ENCODE results near the gene HPCAL1.

DNA sequence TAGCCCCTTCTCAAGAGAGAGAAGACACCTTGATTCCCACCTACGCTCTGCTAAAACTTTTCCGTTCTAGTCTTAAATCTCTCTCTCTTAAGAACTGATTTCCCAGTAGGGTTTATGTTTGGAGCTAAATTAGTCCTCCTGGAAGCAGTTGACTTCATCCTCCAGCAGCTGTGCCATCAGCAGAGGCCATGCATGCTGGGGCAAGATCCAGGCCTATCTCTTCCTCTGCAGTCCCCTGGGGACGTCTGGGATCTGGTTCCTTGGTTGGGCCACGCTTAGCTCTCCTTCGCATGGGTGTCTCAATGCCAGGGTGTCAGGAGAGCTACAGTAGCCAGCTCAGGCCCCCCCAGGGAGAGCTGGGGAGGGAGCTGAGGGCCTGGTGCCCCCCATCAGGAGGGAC is 49.7 kb downstream of the HPCAL1 start:
- TF ChIP-seq, protein P1, sequence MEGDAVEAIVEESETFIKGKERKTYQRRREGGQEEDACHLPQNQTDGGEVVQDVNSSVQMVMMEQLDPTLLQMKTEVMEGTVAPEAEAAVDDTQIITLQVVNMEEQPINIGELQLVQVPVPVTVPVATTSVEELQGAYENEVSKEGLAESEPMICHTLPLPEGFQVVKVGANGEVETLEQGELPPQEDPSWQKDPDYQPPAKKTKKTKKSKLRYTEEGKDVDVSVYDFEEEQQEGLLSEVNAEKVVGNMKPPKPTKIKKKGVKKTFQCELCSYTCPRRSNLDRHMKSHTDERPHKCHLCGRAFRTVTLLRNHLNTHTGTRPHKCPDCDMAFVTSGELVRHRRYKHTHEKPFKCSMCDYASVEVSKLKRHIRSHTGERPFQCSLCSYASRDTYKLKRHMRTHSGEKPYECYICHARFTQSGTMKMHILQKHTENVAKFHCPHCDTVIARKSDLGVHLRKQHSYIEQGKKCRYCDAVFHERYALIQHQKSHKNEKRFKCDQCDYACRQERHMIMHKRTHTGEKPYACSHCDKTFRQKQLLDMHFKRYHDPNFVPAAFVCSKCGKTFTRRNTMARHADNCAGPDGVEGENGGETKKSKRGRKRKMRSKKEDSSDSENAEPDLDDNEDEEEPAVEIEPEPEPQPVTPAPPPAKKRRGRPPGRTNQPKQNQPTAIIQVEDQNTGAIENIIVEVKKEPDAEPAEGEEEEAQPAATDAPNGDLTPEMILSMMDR (IDR thresholded peaks at IDR 0.05; ENCODE audit: insufficient read depth, low read length, poor library complexity, severe bottlenecking): no peak
- no peak for TF ChIP-seq EZH2phosphoT487 (conservative IDR thresholded peaks at IDR 0.05; ENCODE audit: low read length)

Data from SU-DHL-6 (cell line).